GM23248 (cell line): ENCODE measurements around the gene HOXB6.

Experiments
- EZH2 ChIP-seq: fragments of 200-600 bp; sonication (generic); IDR thresholded peaks from 2 replicates; pipeline ENCODE4 v1.6.1; 2018; ENCODE audit warnings: antibody characterized with exemption, mild to moderate bottlenecking; ENCODE audit not compliant: insufficient read depth, poor library complexity, severe bottlenecking
- EZH2phosphoT487 ChIP-seq: fragments of 200-600 bp; sonication (generic); IDR thresholded peaks from 2 replicates; pipeline ENCODE4 v1.6.1; 2018; ENCODE audit warnings: antibody characterized with exemption, moderate library complexity, mild to moderate bottlenecking, low read depth; ENCODE audit not compliant: insufficient read depth

DNA sequence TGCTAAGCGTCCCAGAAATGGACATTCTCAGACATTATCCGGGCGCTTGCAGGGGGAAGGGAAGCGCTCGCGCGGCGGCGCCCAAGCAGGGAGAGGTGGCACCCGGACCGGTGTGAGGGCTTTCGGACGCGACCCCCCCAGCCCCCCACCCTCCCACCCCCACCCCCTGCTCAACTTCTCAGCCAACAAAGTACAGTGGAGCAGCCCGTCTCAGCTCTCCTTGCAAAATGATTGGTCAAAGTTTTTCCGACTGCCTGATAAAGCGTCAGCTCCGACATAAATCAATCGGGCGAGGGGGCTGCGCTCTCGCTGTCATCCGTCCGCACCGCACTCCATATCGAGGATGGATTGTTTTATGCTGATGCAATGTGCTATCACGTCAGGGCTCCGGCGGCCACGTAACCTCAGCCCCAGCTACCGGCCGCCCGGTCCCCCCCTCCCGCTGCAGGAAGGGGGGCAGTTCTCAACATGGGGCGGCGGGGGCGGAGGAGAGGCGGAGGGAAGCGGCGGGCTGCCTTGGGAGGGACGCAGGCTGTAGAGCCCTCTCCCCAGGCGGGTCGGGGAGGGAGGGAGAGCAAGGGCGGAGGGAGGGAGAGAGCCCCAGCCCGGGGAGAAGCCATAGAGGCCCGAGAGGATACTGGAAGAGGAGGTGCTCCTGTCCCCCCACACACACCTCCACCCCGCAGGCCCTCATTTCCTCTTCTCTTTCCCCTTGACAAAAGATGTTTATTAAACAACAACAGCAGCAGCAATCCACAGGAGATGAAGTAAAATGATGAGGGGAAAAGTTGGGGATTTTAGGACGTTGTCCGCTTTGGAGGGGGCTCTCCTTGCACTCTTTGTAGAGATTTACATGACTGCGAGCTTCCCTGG lies 21.7 kb upstream of the HOXB6 start, which contains the start of gene HOXB9:
- no peak for TF ChIP-seq EZH2
- peak; percentile 81 for TF ChIP-seq EZH2phosphoT487
